ENCODE measurements around the gene LUC7L. TPM values are rescaled to one million over a fixed set of nuclear protein-coding genes. Genes with fewer than 3 reads are reported as not detected.
A peak's percentile ranks its signal among the peaks of the same experiment; 100 is the strongest.

Gene LUC7L
- 10 to 100 TPM; 37.1 to 55.4 TPM for total RNA-seq

- no peak for TF ChIP-seq CTCF (IDR thresholded peaks at IDR 0.05)
- Histone ChIP-seq H3K27me3 (no peaks in the 10 kb centered on the region), H3K36me3 (no peaks in the 10 kb centered on the region), H3K9ac (ENCODE audit: low read depth in 2 of 2, low read length in 2 of 2) (peak within 1 kb of the TSS; percentile 90 to 94), H3K4me1 (peaks cover 9% of the 10 kb centered on the region), H3K27ac (peak within 1 kb of the TSS; percentile 95), H3K9me3 (no peaks in the 10 kb centered on the region), H3K4me3 (peak within 1 kb of the TSS; percentile 75)
- intact Hi-C loops (cut with DNase I): loop anchor here (10.0 kb wide), 1 partner anchor 136 kb away; no protein-coding TSS in a partner anchor
- DNase-seq: peak; percentile 91
Measured at GRCh38 chr16:228852-229730, at the start of gene LUC7L. LUC7L (minus strand) TSS chr16:229449; CDS start chr16:229339, 110 bp downstream.

- no peak overlapping the region for H3K4me3 ChIP-seq
- no peaks in the 10 kb centered on the region for H3K9me3 ChIP-seq
- H3K27ac ChIP-seq: no peak overlapping the region
- H3K27me3 ChIP-seq: peaks cover 39% of the 10 kb centered on the region
- no peak for DNase-seq
- intact Hi-C loops (cut with DNase I): no loop called here
- H3K9ac ChIP-seq (ENCODE audit: low read depth in 2 of 2, low read length in 2 of 2): no peak overlapping the region
- TF ChIP-seq CTCF (IDR thresholded peaks at IDR 0.05): no peak
- H3K36me3 ChIP-seq: no peaks in the 10 kb centered on the region
- H3K4me1 ChIP-seq: no peaks in the 10 kb centered on the region
Measured at GRCh38 chr16:278863-279366, 49.7 kb upstream of the LUC7L start.

- Histone ChIP-seq H3K27me3 (peaks cover 29% of the 10 kb centered on the region), H3K27ac (no peak overlapping the region)
- no peak for DNase-seq
Measured at GRCh38 chr16:276426-277077, 47.3 kb upstream of the LUC7L start.

GRCh38 chr16:275786-276232, 46.6 kb upstream of the LUC7L start, which contains the start of gene RGS11:
RGS11 (minus strand) TSS chr16:275944; CDS start chr16:275911, 33 bp downstream.
- peak within 1 kb of the TSS in 1 of 2 donors; percentile 26 for H3K9ac ChIP-seq (ENCODE audit: low read depth in 2 of 2, low read length in 2 of 2)
- H3K27me3 ChIP-seq: peaks cover 21% of the 10 kb centered on the region
- no peaks in the 10 kb centered on the region for H3K36me3 ChIP-seq
- H3K4me3 ChIP-seq: peak within 1 kb of the TSS; percentile 22
- no peaks in the 10 kb centered on the region for H3K9me3 ChIP-seq
- DNase-seq: no peak
- TF ChIP-seq CTCF (IDR thresholded peaks at IDR 0.05): no peak
- no peaks in the 10 kb centered on the region for H3K4me1 ChIP-seq
- intact Hi-C loops (cut with DNase I): no loop called here
- H3K27ac ChIP-seq: no peak within 1 kb of the TSS

More at GRCh38 chr16:276426-277077, 47.3 kb upstream of the LUC7L start:
- Histone ChIP-seq H3K4me3 (no peak overlapping the region), H3K36me3 (no peaks in the 10 kb centered on the region), H3K4me1 (no peaks in the 10 kb centered on the region), H3K9me3 (no peaks in the 10 kb centered on the region), H3K9ac (ENCODE audit: low read depth in 2 of 2, low read length in 2 of 2) (no peak overlapping the region)
- intact Hi-C loops (cut with DNase I): no loop called here
- no peak for TF ChIP-seq CTCF (IDR thresholded peaks at IDR 0.05)

GRCh38 chr16:275041-275641, 45.9 kb upstream of the LUC7L start:
- Histone ChIP-seq H3K9me3 (no peaks in the 10 kb centered on the region), H3K36me3 (no peaks in the 10 kb centered on the region), H3K27ac (no peak overlapping the region), H3K4me3 (peak overlapping the region; percentile 22), H3K9ac (ENCODE audit: low read depth in 2 of 2, low read length in 2 of 2) (peak overlapping the region in 1 of 2 donors; percentile 26), H3K4me1 (no peaks in the 10 kb centered on the region), H3K27me3 (peaks cover 18% of the 10 kb centered on the region)
- DNase-seq: no peak
- intact Hi-C loops (cut with DNase I): no loop called here
- TF ChIP-seq CTCF (IDR thresholded peaks at IDR 0.05): no peak

Data from colonic mucosa (tissue), 4 donors.